ENCODE results near the gene ABCC6. TPM values are rescaled to one million over a fixed set of nuclear protein-coding genes. Genes with fewer than 3 reads are reported as not detected.
"Not testable (repeated sequence)": the region's sequence is repeated elsewhere in the genome, so short reads cannot be mapped to it uniquely, and the experiment has no call there.

ABCC6 gene
- total RNA-seq, 1 experiment from 2014 or later: 0.73 TPM

DNA sequence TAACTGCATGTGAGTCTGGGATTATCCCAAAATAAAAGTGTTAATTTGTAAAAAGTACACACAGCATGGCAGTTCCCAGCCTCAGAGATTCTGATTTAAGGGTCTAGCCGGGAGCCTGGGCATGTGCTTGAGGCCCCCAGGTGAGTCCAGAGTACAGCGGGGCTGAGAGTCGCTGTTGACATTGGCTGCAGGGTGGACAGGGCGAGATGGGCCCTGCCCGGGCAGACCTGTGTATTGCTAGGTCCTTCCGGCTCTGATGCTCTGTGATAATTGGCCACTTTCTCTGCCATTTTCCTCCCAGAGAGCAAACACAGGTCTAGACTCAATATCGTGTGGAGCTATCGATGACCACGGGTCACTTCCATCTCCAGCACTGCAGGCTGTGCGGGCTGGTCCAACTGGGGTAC is 73.6 kb downstream of the ABCC6 start:
- no peak overlapping the region for H3K4me2 ChIP-seq (ENCODE audit: low read length)
- ATAC-seq: no peak
- peaks cover 5% of the 10 kb centered on the region; the same call in 1 of the 2 replicates for H3K4me1 ChIP-seq (ENCODE audit: insufficient read depth, low read length)
- no peaks in the 10 kb centered on the region for H3K9me2 ChIP-seq (replicated peaks; ENCODE audit: low read length)
- no peaks in the 10 kb centered on the region for H3K79me2 ChIP-seq (ENCODE audit: low read length)
- H3K27me3 ChIP-seq (ENCODE audit: low read length): no peaks in the 10 kb centered on the region
- TF ChIP-seq EZH2 (IDR thresholded peaks at IDR 0.05; ENCODE audit: low read length, unreplicated experiment) (no peak), EZH2phosphoT487 (IDR thresholded peaks at IDR 0.05; ENCODE audit: borderline replicate concordance, low read length) (no peak)
- TF ChIP-seq, protein P1, sequence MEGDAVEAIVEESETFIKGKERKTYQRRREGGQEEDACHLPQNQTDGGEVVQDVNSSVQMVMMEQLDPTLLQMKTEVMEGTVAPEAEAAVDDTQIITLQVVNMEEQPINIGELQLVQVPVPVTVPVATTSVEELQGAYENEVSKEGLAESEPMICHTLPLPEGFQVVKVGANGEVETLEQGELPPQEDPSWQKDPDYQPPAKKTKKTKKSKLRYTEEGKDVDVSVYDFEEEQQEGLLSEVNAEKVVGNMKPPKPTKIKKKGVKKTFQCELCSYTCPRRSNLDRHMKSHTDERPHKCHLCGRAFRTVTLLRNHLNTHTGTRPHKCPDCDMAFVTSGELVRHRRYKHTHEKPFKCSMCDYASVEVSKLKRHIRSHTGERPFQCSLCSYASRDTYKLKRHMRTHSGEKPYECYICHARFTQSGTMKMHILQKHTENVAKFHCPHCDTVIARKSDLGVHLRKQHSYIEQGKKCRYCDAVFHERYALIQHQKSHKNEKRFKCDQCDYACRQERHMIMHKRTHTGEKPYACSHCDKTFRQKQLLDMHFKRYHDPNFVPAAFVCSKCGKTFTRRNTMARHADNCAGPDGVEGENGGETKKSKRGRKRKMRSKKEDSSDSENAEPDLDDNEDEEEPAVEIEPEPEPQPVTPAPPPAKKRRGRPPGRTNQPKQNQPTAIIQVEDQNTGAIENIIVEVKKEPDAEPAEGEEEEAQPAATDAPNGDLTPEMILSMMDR (conservative IDR thresholded peaks at IDR 0.05; ENCODE audit: low read depth, low read length): no peak
- no peak overlapping the region for H3K27ac ChIP-seq (ENCODE audit: low read length)
- H3K4me3 ChIP-seq (ENCODE audit: low read length): no peak overlapping the region
- H4K20me1 ChIP-seq (ENCODE audit: low read length): no peaks in the 10 kb centered on the region
- CTCF ChIA-PET: no interaction called here
- no peaks in the 10 kb centered on the region for H3K9me3 ChIP-seq (ENCODE audit: low read length)
- POLR2A ChIA-PET (ENCODE audit: unreplicated experiment): no interaction called here
- intact Hi-C loops (cut with micrococcal nuclease): no loop called here
- no peak for DNase-seq
- H2AFZ ChIP-seq (ENCODE audit: low read length): no peak overlapping the region
- H3K9ac ChIP-seq (ENCODE audit: low read length): no peak overlapping the region
- H3F3A ChIP-seq (ENCODE audit: low read length, unreplicated experiment): no peaks in the 10 kb centered on the region
- H3K36me3 ChIP-seq (ENCODE audit: low read depth, low read length): no peaks in the 10 kb centered on the region
- no TSS peak for BruUV-seq (replicated peaks)

DNA sequence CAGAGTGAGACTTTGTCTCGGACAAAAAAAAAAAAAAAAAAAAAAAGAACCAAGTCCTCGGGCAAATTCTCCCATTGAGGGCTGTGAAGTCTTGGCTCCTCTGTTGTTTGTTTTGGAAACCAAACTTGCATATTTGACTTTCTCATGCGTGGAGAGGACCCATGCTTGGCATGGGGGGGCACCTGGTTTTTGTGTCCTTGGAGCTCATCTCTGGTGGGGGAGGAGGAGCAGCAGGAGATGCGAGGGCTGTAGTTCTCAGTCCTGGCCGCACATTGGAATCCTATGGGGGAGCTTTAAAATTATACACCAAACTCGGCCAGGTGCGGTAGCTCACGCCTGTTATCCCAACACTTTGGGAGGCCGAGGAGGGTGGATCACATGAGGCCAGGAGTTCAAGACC is 74.5 kb downstream of the ABCC6 start:
- H4K20me1 ChIP-seq (ENCODE audit: low read length): no peaks in the 10 kb centered on the region
- DNase-seq (no peak), ATAC-seq (no peak)
- H3K27ac ChIP-seq (ENCODE audit: low read length): no peak overlapping the region
- H3K9ac ChIP-seq (ENCODE audit: low read length): no peak overlapping the region
- no peaks in the 10 kb centered on the region for H3K36me3 ChIP-seq (ENCODE audit: low read depth, low read length)
- H3F3A ChIP-seq (ENCODE audit: low read length, unreplicated experiment): no peaks in the 10 kb centered on the region
- no peaks in the 10 kb centered on the region for H3K9me2 ChIP-seq (replicated peaks; ENCODE audit: low read length)
- no peaks in the 10 kb centered on the region for H3K9me3 ChIP-seq (ENCODE audit: low read length)
- H3K4me3 ChIP-seq (ENCODE audit: low read length): no peak overlapping the region
- intact Hi-C loops (cut with micrococcal nuclease): no loop called here
- no peaks in the 10 kb centered on the region for H3K79me2 ChIP-seq (ENCODE audit: low read length)
- peaks cover 5% of the 10 kb centered on the region; the same call in 1 of the 2 replicates for H3K4me1 ChIP-seq (ENCODE audit: insufficient read depth, low read length)
- no peak overlapping the region for H2AFZ ChIP-seq (ENCODE audit: low read length)
- ChIA-PET POLR2A (ENCODE audit: unreplicated experiment) (no interaction called here), CTCF (no interaction called here)
- no peak overlapping the region for H3K4me2 ChIP-seq (ENCODE audit: low read length)
- TF ChIP-seq, protein P1 (conservative IDR thresholded peaks at IDR 0.05; ENCODE audit: low read depth, low read length): no peak
- BruUV-seq (replicated peaks): no TSS peak
- H3K27me3 ChIP-seq (ENCODE audit: low read length): no peaks in the 10 kb centered on the region

DNA sequence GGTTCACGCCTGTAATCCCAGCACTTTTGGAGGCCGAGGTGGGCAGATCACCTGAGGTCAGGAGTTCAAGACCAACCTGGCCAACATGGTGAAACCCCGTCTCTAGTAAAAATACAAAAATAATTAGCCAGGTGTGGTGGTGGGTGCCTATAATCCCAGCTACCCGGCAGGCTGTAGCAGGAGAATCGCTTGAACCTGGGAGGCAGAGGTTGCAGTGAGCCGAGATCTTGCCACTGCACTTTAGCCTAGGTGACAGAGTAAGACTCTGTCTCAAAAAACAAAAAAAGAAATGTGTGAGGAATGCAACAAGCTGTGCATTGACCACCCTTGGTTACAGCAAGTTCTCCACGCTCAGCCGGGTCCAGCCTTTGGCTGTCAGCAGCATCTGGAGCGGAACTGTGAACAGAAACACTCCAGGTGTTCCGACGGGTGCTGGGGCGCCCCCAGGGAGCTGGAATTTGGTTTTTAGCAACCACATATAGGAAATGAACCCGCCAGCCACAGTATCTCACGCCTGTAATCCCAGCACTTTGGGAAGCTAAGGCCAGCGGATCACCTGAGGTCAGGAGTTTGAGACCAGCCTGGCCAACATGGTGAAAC is 75.2 kb downstream of the ABCC6 start:
- H4K20me1 ChIP-seq (ENCODE audit: low read length); H2AFZ ChIP-seq (ENCODE audit: low read length); H3K9me2 ChIP-seq (replicated peaks; ENCODE audit: low read length); ATAC-seq; H3K27ac ChIP-seq (ENCODE audit: low read length); H3K4me1 ChIP-seq (ENCODE audit: insufficient read depth, low read length); POLR2A ChIA-PET (ENCODE audit: unreplicated experiment); H3K4me2 ChIP-seq (ENCODE audit: low read length); BruUV-seq (replicated peaks); H3K79me2 ChIP-seq (ENCODE audit: low read length); H3K9me3 ChIP-seq (ENCODE audit: low read length); intact Hi-C loops (cut with micrococcal nuclease); H3K36me3 ChIP-seq (ENCODE audit: low read depth, low read length); H3F3A ChIP-seq (ENCODE audit: low read length, unreplicated experiment); DNase-seq; CTCF ChIA-PET; H3K4me3 ChIP-seq (ENCODE audit: low read length); H3K9ac ChIP-seq (ENCODE audit: low read length); H3K27me3 ChIP-seq (ENCODE audit: low read length): not testable (repeated sequence)

All from PC-3 (cell line).